Glomerular endothelial cell (primary cell): ENCODE data around the gene KIF2B. TPM values are rescaled to one million over a fixed set of nuclear protein-coding genes. Genes with fewer than 3 reads are reported as not detected.
"Not testable (repeated sequence)": the region's sequence is repeated elsewhere in the genome, so short reads cannot be mapped to it uniquely, and the experiment has no call there.

Source experiments
- DNase-seq: peaks from one replicate; pipeline ENCODE4 v3.0.0-alpha.2; 2011; ENCODE audit warnings: low read depth, low spot score; ENCODE audit errors: extremely low read depth
- total RNA-seq: library from RNA; depleted of rRNA; stranded (reverse); fragments of >200 nt; gene quantifications from 2 replicates; pipeline ENCODE4 v1.2.3, GENCODE V29; 2015

The KIF2B gene
- total RNA-seq: not detected in 2 replicates

DNA sequence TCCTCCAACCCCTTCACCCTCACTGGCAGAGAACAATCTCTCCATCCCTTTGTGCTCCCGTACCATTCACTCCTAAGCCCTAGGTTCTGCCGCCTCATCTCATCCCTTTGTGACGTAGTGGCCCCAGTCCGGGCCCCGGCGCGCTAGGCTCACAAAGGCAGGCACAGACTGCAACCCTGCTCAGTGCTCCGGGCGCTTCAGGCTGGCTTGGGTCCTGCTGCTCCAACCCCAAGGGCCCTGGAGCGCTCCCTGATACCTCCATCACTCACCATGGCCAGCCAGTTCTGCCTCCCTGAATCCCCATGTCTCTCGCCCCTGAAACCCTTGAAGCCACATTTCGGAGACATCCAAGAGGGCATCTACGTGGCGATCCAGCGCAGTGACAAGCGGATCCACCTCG, at the start of gene KIF2B:
Gene KIF2B, plus strand, starts transcription at position 164 of the 400 bp plus-strand sequence. Its CDS starts 107 bp downstream, at position 271.
- DNase-seq: no peak

DNA sequence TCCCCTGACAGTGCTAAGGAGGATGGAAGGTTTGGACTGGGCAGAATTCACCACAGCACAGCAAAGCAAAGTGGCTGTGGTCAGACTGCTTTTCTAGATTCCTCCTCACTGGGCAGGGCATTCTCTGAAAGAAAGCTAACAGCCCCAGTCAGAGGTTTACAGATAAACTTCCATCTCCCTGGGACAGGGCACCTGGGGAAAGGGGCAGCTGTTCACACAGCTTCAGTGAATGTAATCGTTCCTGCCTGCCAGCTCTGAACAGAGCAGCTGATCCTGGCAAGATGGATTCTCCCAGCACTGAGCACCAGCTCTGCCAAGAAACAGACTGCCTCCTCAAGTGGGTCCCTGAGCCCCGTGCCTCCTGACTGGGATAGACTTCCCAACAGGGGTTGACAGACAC, 42.4 kb upstream of the KIF2B start:
- DNase-seq: no peak

DNA sequence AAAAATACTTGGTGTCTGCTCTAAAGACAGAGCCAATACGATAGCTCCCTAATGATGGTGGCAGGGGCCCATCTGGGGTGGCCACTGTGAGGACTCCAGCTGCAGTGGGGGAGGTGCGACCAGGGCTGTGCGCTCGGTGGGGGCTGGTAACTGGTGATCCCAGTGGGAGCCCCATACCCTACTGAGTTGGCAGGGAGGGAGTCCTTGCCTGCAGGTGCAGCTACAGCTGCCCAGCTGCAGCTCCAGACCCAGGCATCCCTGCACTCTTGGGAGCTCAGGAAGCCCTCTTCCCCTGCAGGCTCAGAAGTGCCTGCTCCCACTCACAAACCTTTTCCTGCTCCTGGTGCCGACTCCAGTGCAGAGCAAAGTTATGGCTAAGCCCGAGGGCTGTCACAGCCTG, 31.2 kb upstream of the KIF2B start:
- no peak for DNase-seq

- DNase-seq: no peak
Observed at GRCh38 chr17:53792451-53792850, 30.3 kb upstream of the KIF2B start.

GRCh38 chr17:53792997-53793396, 29.7 kb upstream of the KIF2B start:
- DNase-seq: no peak

DNA sequence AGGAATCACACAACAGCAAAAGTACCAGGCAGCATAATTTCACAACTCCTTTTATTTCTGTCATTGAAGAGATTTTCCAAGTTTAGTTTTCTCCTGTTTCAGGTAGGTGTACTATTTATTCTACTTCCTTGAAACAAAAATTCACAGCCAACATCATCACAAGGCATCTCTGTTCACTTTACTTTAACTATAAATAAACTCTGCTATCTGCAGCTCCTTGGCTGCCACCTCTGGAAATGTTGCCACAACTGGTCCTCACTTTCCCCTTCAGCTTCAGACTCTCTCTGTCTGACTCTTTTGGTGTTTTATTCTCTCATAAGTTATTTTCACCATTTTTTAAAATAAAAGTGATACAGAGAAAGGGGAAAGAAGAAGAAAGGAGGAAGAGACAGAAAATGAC, 27.9 kb upstream of the KIF2B start:
- DNase-seq: no peak

- no peak for DNase-seq
Observed at GRCh38 chr17:53796642-53797041, 26.1 kb upstream of the KIF2B start.

DNA sequence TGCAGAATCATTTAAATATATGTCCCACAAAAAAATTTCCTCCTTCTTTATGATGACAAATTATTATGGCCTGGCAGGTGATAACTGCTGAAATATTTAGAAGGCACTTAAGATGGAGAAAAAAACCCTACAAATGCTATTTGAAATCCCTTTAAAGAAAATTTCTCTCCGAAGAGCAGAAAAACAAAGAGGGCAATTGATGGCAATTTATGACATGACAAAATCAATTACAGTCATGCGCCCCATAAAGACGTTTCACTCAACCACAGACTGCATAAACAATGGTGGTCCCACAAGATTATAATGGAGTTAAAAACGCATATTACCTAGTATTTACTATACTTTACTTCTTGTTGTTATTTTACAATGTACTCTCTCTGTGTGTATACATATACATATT, 25.2 kb upstream of the KIF2B start:
- no peak for DNase-seq

GRCh38 chr17:53804437-53804836, 18.3 kb upstream of the KIF2B start:
- no peak for DNase-seq

DNA sequence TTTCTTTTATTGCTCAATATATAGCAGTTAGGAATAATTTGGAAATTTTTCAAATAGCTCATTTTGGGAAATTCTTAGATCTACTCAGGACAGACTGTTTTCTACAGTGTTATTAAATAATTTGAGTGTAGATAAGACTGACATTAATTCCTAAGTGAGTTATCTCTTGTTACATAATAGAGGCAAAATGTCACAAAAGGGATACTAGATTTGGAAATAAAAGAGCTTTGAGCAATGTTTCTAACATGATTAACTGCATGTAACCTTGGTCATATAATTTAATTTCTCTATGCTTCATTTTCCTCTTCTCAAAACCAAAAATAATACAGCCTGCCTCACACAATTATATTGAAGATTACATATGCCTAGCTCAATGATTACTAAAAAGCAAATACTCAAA, 16.3 kb upstream of the KIF2B start:
- no peak for DNase-seq

- no peak for DNase-seq
Observed at GRCh38 chr17:53807286-53807685, 15.4 kb upstream of the KIF2B start.

- DNase-seq: no peak
Observed at GRCh38 chr17:53818271-53818670, 4.5 kb upstream of the KIF2B start.

DNA sequence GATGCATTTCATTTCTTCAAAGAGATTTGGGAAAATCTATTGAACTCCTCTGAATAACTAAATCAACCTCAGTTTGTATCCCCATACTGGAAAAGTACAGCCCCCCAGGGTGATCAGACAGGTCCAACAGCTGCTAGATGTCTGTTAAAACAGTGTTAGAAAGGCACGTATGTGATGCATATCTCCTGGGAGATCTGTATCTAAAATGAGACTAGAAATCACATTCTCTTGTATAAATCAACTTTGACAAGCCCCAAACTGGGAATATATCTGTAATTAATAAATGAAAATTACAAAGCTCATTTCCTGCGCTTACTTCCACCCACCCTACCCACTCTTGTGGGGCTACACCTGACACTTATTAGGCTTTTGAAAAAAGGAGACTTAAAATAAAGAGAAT, 3.8 kb upstream of the KIF2B start:
- no peak for DNase-seq

DNA sequence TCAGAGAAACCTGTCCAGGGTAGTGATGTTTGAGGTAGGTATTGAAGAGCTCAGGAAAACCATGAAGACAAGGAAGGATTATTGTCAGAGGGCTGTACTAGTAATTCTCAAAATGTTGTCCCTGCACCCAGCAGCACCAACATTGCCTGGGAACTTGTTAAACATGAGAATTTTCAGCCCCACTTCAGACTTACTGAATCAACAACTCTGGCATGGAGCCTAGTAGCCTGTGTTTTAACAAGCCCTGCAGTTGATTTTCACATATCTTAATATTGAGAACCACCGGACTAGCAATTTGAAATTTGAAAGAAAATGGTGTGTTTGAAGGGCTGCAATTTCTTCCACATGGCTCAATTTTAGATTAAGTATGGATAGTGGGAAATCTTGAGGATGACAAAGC, 2.8 kb upstream of the KIF2B start:
- DNase-seq: no peak

GRCh38 chr17:53823341-53824050, 769 bp downstream of the KIF2B start:
- no peak for DNase-seq

- DNase-seq: not testable (repeated sequence)
Observed at GRCh38 chr17:53834771-53835170, 12.0 kb downstream of the KIF2B start.

- DNase-seq: no peak
Observed at GRCh38 chr17:53837131-53837530, 14.4 kb downstream of the KIF2B start.

DNA sequence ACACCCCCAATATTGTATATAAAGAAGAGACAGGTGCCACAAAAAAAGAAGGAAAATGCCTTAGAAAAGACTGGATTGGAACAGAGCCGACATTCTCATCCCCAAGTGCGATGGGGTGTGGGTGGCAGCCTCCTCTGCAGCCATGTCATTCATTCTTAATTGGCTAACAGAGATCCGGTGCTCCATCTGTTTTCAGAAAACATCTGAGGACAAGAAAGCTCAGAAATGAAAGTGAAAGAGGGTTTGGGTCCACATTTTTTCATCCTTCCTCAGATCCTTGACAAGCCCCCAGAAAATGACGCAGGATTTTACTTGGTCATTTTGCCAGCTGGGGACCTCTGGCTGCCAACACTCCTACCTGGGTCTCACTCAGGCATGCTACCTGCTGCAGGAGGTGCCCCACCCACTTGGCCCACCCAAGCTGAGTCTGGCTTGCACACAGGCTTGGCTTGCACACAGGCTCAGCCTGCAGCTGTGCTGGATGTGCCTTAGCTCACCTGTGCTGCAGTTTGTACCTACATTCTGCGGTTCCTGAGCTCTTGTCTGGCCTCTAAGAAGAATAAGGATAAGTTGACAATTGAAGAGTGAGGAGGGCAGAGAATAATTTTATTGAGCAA, 21.9 kb downstream of the KIF2B start:
- no peak for DNase-seq

DNA sequence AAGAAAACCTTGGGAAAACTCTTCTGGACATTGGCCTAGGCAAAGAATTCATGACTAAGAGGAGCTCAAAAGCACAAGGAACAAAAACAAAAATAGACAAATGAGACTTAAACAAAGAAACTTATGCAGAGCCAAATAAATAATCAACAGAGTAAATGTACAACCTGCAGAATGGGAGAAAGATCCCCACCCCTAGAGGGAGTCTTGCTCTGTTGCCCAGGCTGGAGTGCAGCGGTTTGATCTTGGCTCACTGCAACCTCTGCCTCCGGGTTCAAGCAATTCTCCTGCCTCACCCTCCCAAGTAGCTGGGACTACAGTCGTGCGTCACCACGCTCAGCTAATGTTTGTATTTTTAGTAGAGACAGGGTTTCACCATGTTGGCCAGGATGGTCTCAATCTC, 48.4 kb downstream of the KIF2B start:
- DNase-seq: not testable (repeated sequence)
